Fibroblast of villous mesenchyme (primary cell): ENCODE results near the gene FBXW10B. TPM values are rescaled to one million over a fixed set of nuclear protein-coding genes. Genes with fewer than 3 reads are reported as not detected.
A peak's percentile ranks its signal among the peaks of the same experiment; 100 is the strongest.
"Not testable (repeated sequence)": the region's sequence is repeated elsewhere in the genome, so short reads cannot be mapped to it uniquely, and the experiment has no call there.

Experiments
- DNase-seq: peaks from one replicate; pipeline ENCODE4 v3.0.0-alpha.2; 2010; ENCODE audit warnings: low read depth
- H3K4me3 ChIP-seq: 2 replicates; pipeline ENCODE4 v1.5.1; 2011; ENCODE audit warnings: low read depth, mild to moderate bottlenecking, low read length
- total RNA-seq: library from RNA; depleted of rRNA; stranded (reverse); fragments of >200 nt; gene quantifications from 2 replicates; pipeline ENCODE4 v1.2.3, GENCODE V29; 2012
- TF ChIP-seq, protein P1 (sequence below): IDR thresholded peaks from 2 replicates; pipeline ENCODE4 v1.5.1; 2012; ENCODE audit warnings: low read depth, mild to moderate bottlenecking, low read length; ENCODE audit not compliant: insufficient read depth

FBXW10B gene
- total RNA-seq, 1 donor = 0.43 TPM

DNA sequence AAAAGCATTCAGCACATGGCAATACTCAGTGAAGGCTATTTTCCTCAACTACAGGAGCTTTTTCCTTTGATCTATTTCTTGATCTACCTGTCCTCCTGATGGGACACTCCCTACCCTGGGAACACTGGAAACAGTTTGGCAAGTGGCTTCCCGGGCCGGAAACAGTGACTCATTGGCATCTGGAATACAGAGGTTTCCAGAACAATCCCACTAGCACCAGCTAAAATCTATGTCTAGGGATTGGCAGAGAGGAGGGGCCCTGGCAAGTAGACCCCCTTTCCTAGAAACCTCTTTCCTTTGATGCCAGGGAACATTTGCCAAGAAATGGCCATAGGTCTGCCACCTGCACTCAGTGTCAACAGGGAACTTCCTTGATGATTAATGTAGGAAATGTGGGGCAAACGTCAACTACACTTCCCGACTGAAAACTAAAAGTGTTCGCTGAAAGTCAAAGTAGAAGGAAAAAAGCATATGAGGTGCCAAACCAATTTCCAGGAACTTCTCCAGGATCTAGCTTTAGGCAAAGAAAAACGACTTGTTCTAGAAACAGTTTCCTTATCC lies 30.4 kb upstream of the FBXW10B start:
- H3K4me3 ChIP-seq = peak overlapping the region; percentile 70
- DNase-seq = peak; percentile 73
- TF ChIP-seq, protein P1, sequence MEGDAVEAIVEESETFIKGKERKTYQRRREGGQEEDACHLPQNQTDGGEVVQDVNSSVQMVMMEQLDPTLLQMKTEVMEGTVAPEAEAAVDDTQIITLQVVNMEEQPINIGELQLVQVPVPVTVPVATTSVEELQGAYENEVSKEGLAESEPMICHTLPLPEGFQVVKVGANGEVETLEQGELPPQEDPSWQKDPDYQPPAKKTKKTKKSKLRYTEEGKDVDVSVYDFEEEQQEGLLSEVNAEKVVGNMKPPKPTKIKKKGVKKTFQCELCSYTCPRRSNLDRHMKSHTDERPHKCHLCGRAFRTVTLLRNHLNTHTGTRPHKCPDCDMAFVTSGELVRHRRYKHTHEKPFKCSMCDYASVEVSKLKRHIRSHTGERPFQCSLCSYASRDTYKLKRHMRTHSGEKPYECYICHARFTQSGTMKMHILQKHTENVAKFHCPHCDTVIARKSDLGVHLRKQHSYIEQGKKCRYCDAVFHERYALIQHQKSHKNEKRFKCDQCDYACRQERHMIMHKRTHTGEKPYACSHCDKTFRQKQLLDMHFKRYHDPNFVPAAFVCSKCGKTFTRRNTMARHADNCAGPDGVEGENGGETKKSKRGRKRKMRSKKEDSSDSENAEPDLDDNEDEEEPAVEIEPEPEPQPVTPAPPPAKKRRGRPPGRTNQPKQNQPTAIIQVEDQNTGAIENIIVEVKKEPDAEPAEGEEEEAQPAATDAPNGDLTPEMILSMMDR = no peak

DNA sequence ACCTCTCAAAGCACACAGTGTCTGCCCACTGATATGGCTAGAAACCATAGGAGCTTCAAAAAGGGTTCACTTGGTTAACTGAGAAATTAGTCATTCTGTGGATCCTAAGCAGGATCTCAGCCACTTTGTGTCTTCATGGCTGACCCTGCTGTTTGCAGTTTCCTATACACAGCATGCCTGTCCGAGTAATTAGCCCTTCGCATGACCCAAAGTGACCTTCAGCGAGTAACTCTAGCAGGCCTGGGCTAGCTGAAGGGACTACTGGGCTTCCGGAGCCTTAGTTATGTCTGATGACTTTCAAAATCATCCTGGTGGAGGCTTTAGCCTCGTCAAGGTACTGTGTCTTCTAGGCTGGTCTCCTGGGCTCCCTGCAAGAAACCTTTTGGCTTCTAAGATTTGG lies 28.9 kb upstream of the FBXW10B start:
- DNase-seq = no peak
- H3K4me3 ChIP-seq = no peak overlapping the region
- TF ChIP-seq, protein P1 = no peak

- not testable (repeated sequence) for H3K4me3 ChIP-seq
- DNase-seq = peak; percentile 29
Measured at GRCh38 chr17:15645942-15646312, 26.4 kb upstream of the FBXW10B start.

DNA sequence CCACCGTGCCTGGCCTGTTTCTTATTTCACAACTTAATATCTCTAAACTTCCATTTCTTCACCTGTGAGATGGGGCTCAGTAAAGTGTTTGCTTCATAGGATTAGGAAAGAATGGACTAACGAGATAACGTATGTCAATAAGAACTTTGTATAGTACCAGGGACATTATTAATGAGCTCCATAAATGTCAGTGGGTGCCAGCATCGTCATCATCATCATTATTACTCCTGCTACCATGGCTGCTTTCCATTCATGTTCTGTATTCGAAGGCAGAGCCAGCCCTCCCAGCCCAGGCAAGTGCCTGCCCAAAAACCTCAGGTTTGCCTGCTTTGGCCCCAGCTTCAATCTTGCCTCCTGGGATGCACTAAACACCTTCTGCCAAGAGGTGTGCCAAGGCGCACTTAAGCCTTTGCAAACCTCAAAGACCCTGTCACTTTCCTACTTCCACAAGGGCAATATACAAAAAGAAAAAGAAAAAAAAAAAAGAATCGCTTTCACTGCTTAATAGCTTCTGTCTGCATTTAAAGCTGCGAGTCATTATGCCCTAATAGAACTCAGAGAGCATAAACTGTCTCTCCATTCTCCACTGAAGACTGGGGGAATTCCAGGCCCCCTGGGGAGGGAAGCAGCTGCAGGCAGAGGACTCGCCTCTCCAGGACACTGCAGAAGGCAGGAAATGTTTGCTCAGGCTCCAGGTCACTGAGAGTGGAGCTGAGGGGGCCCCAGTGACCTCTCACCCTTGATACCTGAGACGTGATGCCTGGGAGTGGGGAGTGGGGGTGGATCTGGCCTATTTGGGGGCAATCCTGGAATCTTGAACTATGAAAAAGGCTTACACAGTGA lies 25.8 kb upstream of the FBXW10B start:
- DNase-seq, H3K4me3 ChIP-seq: not testable (repeated sequence)

DNA sequence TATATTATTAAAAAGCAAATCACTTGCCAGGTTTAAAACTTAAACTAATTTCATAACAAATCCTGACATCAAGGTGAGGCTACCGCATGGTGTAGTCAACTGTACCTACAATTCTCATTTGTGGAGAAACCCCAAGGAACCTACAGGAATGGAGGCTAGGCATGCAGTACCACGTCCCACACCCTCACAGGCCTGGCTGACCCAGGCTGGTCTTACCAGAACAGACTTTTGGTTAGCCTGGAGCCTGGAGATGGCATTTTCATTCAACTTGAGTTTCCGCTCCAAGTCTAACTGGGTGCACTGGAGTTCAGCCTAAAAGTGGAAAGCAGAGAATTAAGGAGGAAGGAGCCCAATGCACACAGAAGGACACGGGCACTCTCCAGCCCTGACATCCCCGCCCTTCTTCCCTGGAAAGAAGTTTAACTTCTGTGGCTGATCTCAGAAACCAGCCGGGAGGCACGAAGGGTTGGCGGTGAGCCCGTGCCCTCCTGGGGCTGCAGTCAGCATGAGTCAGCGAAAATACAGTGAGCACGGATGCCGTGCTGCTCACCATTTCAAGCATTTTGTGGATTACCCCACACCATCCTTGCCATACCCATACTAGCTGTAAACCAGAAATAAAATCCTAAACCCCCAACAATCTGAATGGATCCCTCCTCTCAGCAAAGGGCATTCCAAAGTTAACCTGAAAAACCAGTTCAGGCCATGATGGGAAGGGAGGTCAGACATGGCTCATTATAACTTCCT lies 23.2 kb upstream of the FBXW10B start:
- H3K4me3 ChIP-seq, DNase-seq: not testable (repeated sequence)

GRCh38 chr17:15642014-15642413 lies 22.5 kb upstream of the FBXW10B start:
- DNase-seq, H3K4me3 ChIP-seq: not testable (repeated sequence)

GRCh38 chr17:15630930-15631453 lies 11.5 kb upstream of the FBXW10B start:
- DNase-seq = not testable (repeated sequence)

DNA sequence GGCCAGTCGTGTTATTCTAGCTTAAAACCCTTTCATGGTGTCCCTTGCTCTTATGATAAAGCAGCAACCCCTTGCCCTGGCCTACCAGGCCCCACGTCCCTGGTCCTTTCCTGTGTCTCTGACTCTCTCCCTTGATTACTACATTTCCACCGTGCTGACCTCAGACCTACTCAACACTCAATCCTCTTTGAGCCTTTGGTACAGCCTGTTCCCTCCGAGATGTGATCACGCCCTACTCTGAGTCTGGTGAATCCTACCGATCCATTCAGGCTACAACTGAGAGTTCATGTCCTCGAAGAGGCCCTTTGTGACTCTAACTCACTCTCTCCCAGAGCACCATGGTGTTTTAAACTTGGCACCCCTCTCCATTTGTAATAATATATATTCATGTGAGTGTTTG lies 10.5 kb upstream of the FBXW10B start:
- DNase-seq, H3K4me3 ChIP-seq: not testable (repeated sequence)

More at GRCh38 chr17:15630930-15631453, 11.5 kb upstream of the FBXW10B start:
- H3K4me3 ChIP-seq = not testable (repeated sequence)

- DNase-seq, H3K4me3 ChIP-seq: not testable (repeated sequence)
Measured at GRCh38 chr17:15623661-15624209, 4.2 kb upstream of the FBXW10B start.

DNA sequence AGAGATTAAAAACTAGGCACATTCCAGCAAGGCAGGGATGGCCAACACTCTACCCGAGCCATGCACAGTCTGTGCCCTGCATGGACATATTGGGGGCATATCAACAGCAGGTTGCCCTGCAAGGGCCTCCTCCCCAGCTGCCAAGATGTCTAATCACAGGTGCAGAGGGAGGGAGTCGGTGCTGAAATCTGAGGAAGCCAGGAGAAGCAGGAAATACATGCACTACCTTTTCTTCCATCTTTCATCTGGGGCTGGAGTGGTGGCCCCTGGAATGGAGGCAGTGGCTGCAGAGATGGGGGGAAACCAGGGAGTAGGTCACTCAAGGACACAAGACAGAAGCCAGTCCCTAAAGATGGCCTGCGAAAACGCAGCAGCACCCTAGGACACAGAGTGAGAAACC lies 3.8 kb upstream of the FBXW10B start:
- not testable (repeated sequence) for DNase-seq, H3K4me3 ChIP-seq

- not testable (repeated sequence) for H3K4me3 ChIP-seq, DNase-seq
Measured at GRCh38 chr17:15622124-15622523, 2.6 kb upstream of the FBXW10B start.

- H3K4me3 ChIP-seq, DNase-seq: not testable (repeated sequence)
Measured at GRCh38 chr17:15616828-15617227, 2.7 kb downstream of the FBXW10B start.

- not testable (repeated sequence) for H3K4me3 ChIP-seq
- peak; percentile 43 for DNase-seq
Measured at GRCh38 chr17:15615850-15616249, 3.7 kb downstream of the FBXW10B start.

DNA sequence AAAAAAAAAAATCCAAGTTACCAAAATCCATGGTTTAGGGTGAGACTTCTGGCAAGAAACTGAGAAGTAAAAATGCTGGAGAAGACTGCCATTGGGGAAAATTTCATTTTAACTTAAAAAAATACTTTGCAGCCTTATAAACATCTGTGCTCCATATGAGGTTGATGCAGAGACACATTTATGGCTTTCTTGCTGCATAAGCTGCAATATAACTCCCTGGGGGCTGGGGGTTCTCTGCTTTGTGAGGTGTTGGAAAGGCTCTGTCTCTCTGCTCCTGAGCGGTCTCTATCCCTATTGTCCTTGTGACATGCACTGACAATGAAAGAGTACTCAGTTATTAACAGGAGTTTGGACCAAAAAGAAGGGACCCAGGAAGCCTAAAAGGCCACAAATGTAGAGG lies 6.4 kb downstream of the FBXW10B start:
- peak; percentile 1 for DNase-seq
- not testable (repeated sequence) for H3K4me3 ChIP-seq

DNA sequence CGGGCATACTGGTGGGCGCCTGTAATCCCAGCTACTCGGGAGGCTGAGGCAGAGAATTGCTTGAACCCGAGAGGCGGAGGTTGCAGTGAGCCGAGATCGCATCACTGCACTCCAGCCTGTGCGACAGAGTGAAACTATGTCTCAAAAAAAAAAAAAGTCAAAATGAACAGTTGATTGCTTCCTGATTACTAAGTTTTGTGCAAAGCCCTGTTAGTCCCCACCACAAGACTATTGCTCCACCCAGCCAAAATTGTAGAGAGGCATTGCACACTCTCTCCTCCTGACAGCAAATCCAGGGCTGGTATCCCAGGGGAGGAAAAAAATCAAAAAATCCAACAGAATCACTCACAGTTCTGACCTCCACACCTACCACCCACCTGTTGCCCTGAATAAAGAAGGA lies 26.5 kb downstream of the FBXW10B start:
- not testable (repeated sequence) for H3K4me3 ChIP-seq, DNase-seq

- not testable (repeated sequence) for H3K4me3 ChIP-seq, DNase-seq
Measured at GRCh38 chr17:15591986-15592385, 27.5 kb downstream of the FBXW10B start.
